K562 (cell line): ENCODE results near the gene ANO10. TPM values are rescaled to one million over a fixed set of nuclear protein-coding genes. Genes with fewer than 3 reads are reported as not detected.

Experiments used
- ATF7 ChIP-seq: fragments of 450-650 bp; IDR thresholded peaks from 2 replicates; pipeline ENCODE4 v1.7.1; 2014; ENCODE audit warnings: mild to moderate bottlenecking, moderate library complexity
- CBX2 ChIP-seq: fragments of 200-600 bp; sonication (generic); IDR thresholded peaks from one replicate; pipeline ENCODE4 v1.6.1; 2012; ENCODE audit warnings: mild to moderate bottlenecking, low read length, inconsistent platforms; ENCODE audit not compliant: insufficient read depth, poor library complexity, severe bottlenecking
- CBX3 ChIP-seq, 2 experiments: IDR thresholded peaks; 1 replicate in 1 of 2; 2 replicates in 1 of 2; pipeline ENCODE4 v1.6.1; 2012; ENCODE audit warnings: inconsistent platforms in 2 of 2, low read length in 2 of 2, borderline replicate concordance in 1 of 2, control low read depth in 1 of 2
- CGGBP1 ChIP-seq: fragments of 250-450 bp; sonication (Bioruptor Pico); IDR thresholded peaks from 2 replicates; pipeline ENCODE4 v1.9.0; 2021; ENCODE audit warnings: mild to moderate bottlenecking
- CHD2 ChIP-seq: IDR thresholded peaks from 2 replicates; pipeline ENCODE4 v1.6.1; 2011; ENCODE audit warnings: low read depth, low read length
- CREB1 ChIP-seq, 2 experiments: sonication (generic) in 1 of 2; formaldehyde crosslinking in 1 of 2; IDR thresholded peaks; 2 replicates each; pipeline versions ENCODE4 v1.6.1 to v1.8.0; 2012 to 2022; ENCODE audit warnings: inconsistent platforms in 1 of 2, mild to moderate bottlenecking in 1 of 2, missing genetic modification reagents in 1 of 2, moderate library complexity in 1 of 2
- HDAC3 ChIP-seq: fragments of 450-650 bp; IDR thresholded peaks from 2 replicates; pipeline ENCODE4 v1.6.1; 2018; ENCODE audit warnings: borderline replicate concordance, mild to moderate bottlenecking, moderate library complexity; ENCODE audit not compliant: partially characterized antibody
- HDAC6 ChIP-seq: IDR thresholded peaks from 2 replicates; pipeline ENCODE4 v1.6.1; 2012; ENCODE audit warnings: low read depth, mild to moderate bottlenecking, control low read depth, inconsistent platforms, low read length, moderate library complexity
- HSF4 ChIP-seq: fragments of 250-450 bp; sonication (Bioruptor Pico); IDR thresholded peaks from 2 replicates; pipeline ENCODE4 v2.1.2; 2022; ENCODE audit warnings: mild to moderate bottlenecking, moderate library complexity, borderline replicate concordance
- L3MBTL2 ChIP-seq: fragments of 450-650 bp; IDR thresholded peaks from 2 replicates; pipeline ENCODE4 v1.6.1; 2016; ENCODE audit warnings: mild to moderate bottlenecking, moderate library complexity
- LARP7 ChIP-seq: fragments of 450-650 bp; IDR thresholded peaks from 2 replicates; pipeline ENCODE4 v1.6.1; 2016
- NBN ChIP-seq: fragments of 450-650 bp; IDR thresholded peaks from 2 replicates; pipeline ENCODE4 v1.6.1; 2016; ENCODE audit warnings: low read depth, mild to moderate bottlenecking
- PCBP2 ChIP-seq: fragments of 200-400 bp; formaldehyde crosslinking; IDR thresholded peaks from 2 replicates; pipeline ENCODE4 v1.6.1; 2018; ENCODE audit warnings: low read length, low read depth, mild to moderate bottlenecking, moderate library complexity; ENCODE audit not compliant: poor library complexity, severe bottlenecking
- SAFB ChIP-seq: fragments of 200-400 bp; formaldehyde crosslinking; IDR thresholded peaks from 2 replicates; pipeline ENCODE4 v1.6.1; 2017; ENCODE audit warnings: low read depth, low read length, borderline replicate concordance
- SIX5 ChIP-seq, 2 experiments: IDR thresholded peaks; 2 replicates each; pipeline ENCODE4 v1.6.1; 2011; ENCODE audit warnings: low read length in 2 of 2, borderline replicate concordance in 1 of 2, low read depth in 1 of 2, mild to moderate bottlenecking in 1 of 2, moderate library complexity in 1 of 2; ENCODE audit not compliant: insufficient read depth in 1 of 2
- SMARCE1 ChIP-seq: fragments of 450-650 bp; IDR thresholded peaks from 2 replicates; pipeline ENCODE4 v1.7.1; 2016; ENCODE audit warnings: mild to moderate bottlenecking
- TFAM ChIP-seq: fragments of 250-450 bp; sonication (Bioruptor Pico); conservative IDR thresholded peaks from 2 replicates; pipeline ENCODE4 v1.5.0; 2021; ENCODE audit warnings: mild to moderate bottlenecking, moderate library complexity
- U2AF2 ChIP-seq: fragments of 200-400 bp; formaldehyde crosslinking; optimal IDR thresholded peaks from 2 replicates; pipeline ENCODE3; 2017; ENCODE audit warnings: low read depth, mild to moderate bottlenecking, low read length
- ZEB2 ChIP-seq: fragments of 450-650 bp; IDR thresholded peaks from 2 replicates; pipeline ENCODE4 v1.6.1; 2016
- ZNF121 ChIP-seq: sonication (generic); formaldehyde crosslinking; conservative IDR thresholded peaks from 2 replicates; pipeline ENCODE4 v1.8.0; 2022; ENCODE audit warnings: missing genetic modification reagents
- ZNF175 ChIP-seq: fragments of 200-800 bp; sonication (Bioruptor generic); IDR thresholded peaks from 2 replicates; pipeline ENCODE4 v1.6.1; 2016; ENCODE audit warnings: low read depth, mild to moderate bottlenecking, missing genetic modification characterization, missing compliant biosample characterization
- ZNF586 ChIP-seq: fragments of 450-650 bp; formaldehyde crosslinking; conservative IDR thresholded peaks from 2 replicates; pipeline ENCODE4 v1.4.0; 2020; ENCODE audit warnings: mild to moderate bottlenecking, moderate library complexity
- ZNF764 ChIP-seq: fragments of 250-450 bp; sonication (Bioruptor Pico); IDR thresholded peaks from 2 replicates; pipeline ENCODE4 v1.4.0; 2020; ENCODE audit warnings: low read depth, mild to moderate bottlenecking, moderate library complexity
- ZNF785 ChIP-seq: fragments of 250-450 bp; sonication (Bioruptor Pico); IDR thresholded peaks from 2 replicates; pipeline ENCODE4 v1.4.0; 2020; ENCODE audit warnings: mild to moderate bottlenecking
- polyA plus RNA-seq, 8 experiments: library from polyadenylated mRNA; depleted of rRNA in 4 of 8; stranded (reverse) in 5 of 8; unstranded in 3 of 8; fragments of >200 nt; fragmentation: Nextera tagmentation in 2 of 8; fragmentation: Illumina TruSeq in 1 of 8; extraction: Ambion mirVana in 2 of 8; extraction: Trizol in 1 of 8; gene quantifications; 2 replicates each; pipeline versions ENCODE4 v1.2.1 to v1.2.3, GENCODE V29; 2011 to 2014; ENCODE audit warnings: inconsistent platforms in 1 of 8, missing spikeins in 1 of 8
- total RNA-seq, 7 experiments: library from RNA; depleted of rRNA in 6 of 7; stranded (reverse); fragments of >200 nt in 6 of 7; fragmentation: Illumina TruSeq in 2 of 7; extraction: Trizol in 2 of 7; gene quantifications; 2 replicates each; pipeline versions ENCODE4 v1.2.1 to v1.2.3, GENCODE V29; 2011 to 2021; ENCODE audit warnings: low replicate concordance in 1 of 7
- TF ChIP-seq, protein P1 (sequence below), 3 experiments: IDR thresholded peaks in 2 of 3; conservative IDR thresholded peaks in 1 of 3; 2 replicates each; pipeline ENCODE4 v1.5.1; 2011 to 2012; ENCODE audit warnings: low read length in 3 of 3, mild to moderate bottlenecking in 3 of 3, control low read depth in 2 of 3, improper control_type of control experiment in 1 of 3, inconsistent platforms in 1 of 3, low read depth in 1 of 3, mixed read lengths in 1 of 3, moderate library complexity in 1 of 3; ENCODE audit not compliant: insufficient read depth in 2 of 3

ANO10 gene
- total and polyA plus RNA-seq, 9 of the 15 experiments (the other 6 are each of a cell fraction or from before 2014, with no cell fraction given) = 6.4 to 46.0 (median 32.3) TPM

DNA sequence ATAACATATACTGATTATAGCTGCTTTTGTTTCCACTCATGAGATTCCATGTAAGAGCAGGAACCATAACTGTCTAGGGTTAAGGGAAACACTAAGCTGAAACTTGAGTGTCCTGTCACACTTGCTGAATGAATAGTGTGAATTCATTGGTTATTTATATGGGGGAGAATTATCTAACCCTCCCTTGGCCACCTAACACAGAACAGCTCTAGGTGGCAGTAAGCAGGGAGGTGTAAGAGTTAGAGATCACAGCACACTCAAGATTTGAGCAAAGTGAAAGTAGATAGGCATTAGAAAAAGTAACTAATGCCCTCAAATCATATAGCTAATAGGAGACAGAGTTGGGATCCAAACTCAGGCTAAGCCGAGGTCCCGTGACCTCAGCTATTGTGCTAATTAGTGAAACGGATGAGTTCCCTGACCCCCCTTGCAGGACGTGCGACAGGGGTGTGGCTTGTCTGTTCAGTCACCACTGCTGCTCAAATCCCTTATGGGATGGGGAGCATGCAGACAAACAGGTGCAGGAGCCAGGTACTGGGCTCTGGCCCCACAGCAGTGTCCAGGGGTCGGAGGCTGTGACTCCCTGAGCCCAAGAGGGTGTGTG is 27.7 kb upstream of the ANO10 start (continued):
- TF ChIP-seq ZEB2 (0 out of 2 replicates have a peak, but pooled peaks have one; percentile 14), LARP7 (no peak), PCBP2 (no peak), HDAC6 (no peak), CHD2 (no peak), SAFB (no peak), CGGBP1 (no peak), ZNF175 (no peak), HSF4 (CRISPR knock-in tag) (no peak), CBX3 (IDR thresholded peaks at IDR 0.05; ENCODE audit: borderline replicate concordance in 1 of 2, low read length in 2 of 2) (no peak), L3MBTL2 (peak; percentile 42; the same call in 1 of the 2 replicates), CREB1 (IDR thresholded peaks at IDR 0.05) (no peak), CREB1 (CRISPR knock-in tag; IDR thresholded peaks at IDR 0.05) (no peak), ZNF785 (no peak), NBN (no peak), SMARCE1 (no peak), ZNF764 (CRISPR knock-in tag) (no peak), HDAC3 (no peak), CBX2 (no peak), ZNF121 (CRISPR knock-in tag) (no peak), TFAM (CRISPR knock-in tag) (no peak), ATF7 (peak; percentile 44; the same call in 1 of the 2 replicates), ZNF586 (CRISPR knock-in tag) (no peak), SIX5 (IDR thresholded peaks at IDR 0.05; ENCODE audit: borderline replicate concordance in 1 of 2, insufficient read depth in 1 of 2, low read depth in 1 of 2, low read length in 2 of 2) (no peak), U2AF2 (no peak)
- TF ChIP-seq, protein P1, sequence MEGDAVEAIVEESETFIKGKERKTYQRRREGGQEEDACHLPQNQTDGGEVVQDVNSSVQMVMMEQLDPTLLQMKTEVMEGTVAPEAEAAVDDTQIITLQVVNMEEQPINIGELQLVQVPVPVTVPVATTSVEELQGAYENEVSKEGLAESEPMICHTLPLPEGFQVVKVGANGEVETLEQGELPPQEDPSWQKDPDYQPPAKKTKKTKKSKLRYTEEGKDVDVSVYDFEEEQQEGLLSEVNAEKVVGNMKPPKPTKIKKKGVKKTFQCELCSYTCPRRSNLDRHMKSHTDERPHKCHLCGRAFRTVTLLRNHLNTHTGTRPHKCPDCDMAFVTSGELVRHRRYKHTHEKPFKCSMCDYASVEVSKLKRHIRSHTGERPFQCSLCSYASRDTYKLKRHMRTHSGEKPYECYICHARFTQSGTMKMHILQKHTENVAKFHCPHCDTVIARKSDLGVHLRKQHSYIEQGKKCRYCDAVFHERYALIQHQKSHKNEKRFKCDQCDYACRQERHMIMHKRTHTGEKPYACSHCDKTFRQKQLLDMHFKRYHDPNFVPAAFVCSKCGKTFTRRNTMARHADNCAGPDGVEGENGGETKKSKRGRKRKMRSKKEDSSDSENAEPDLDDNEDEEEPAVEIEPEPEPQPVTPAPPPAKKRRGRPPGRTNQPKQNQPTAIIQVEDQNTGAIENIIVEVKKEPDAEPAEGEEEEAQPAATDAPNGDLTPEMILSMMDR (IDR thresholded peaks at IDR 0.05 in 2 of 3, conservative IDR thresholded peaks at IDR 0.05 in 1 of 3; ENCODE audit: insufficient read depth in 2 of 3, low read depth in 1 of 3, low read length in 3 of 3) = peak in 2 of 3 experiments; percentile 36 to 38; a peak in 2 of 6 replicates
